HEK293 (cell line): ENCODE results near the gene FRMPD2.

Experiments used
- CTCF ChIA-PET: fragments of 350-600 bp; formaldehyde crosslinking; extraction: SDS; loops from one replicate; lab custom pipeline; 2021; ENCODE audit warnings: antibody characterized with exemption; lab: Yijun Ruan, JAX
- POLR2A ChIA-PET: fragments of 300-600 bp; formaldehyde crosslinking; extraction: SDS; loops from one replicate; lab custom pipeline; 2020; ENCODE audit warnings: antibody characterized with exemption, inconsistent platforms; lab: Yijun Ruan, JAX
- H3K27ac ChIP-seq: fragments of 200-500 bp; sonication (Bioruptor generic); 2 replicates; pipeline ENCODE4 v1.5.1; 2014; ENCODE audit warnings: low read depth, low read length, control low read depth, inconsistent platforms; ENCODE audit errors: extremely low read depth
- H3K36me3 ChIP-seq, 2 experiments: fragments of 200-500 bp in 1 of 2; sonication (Bioruptor generic) in 1 of 2; 1 replicate in 1 of 2; 2 replicates in 1 of 2; pipeline ENCODE4 v1.5.1; 2014 to 2017; ENCODE audit warnings: inconsistent platforms in 2 of 2, low read length in 2 of 2; ENCODE audit not compliant: control insufficient read depth in 2 of 2, insufficient read depth in 1 of 2
- H3K4me1 ChIP-seq: fragments of 200-500 bp; sonication (Bioruptor generic); 2 replicates; pipeline ENCODE4 v1.5.1; 2014; ENCODE audit warnings: mild to moderate bottlenecking, low read length, inconsistent platforms; ENCODE audit not compliant: control insufficient read depth, insufficient read depth
- H3K4me3 ChIP-seq: 2 replicates; pipeline ENCODE4 v1.5.1; 2011; ENCODE audit warnings: low read depth, mild to moderate bottlenecking, control low read depth, low read length, moderate library complexity
- H3K9me3 ChIP-seq: fragments of 200-500 bp; sonication (Bioruptor generic); 2 replicates; pipeline ENCODE4 v1.5.1; 2014; ENCODE audit warnings: low read depth, low read length, inconsistent platforms; ENCODE audit not compliant: control insufficient read depth, insufficient read depth
- BCL11B ChIP-seq: fragments of 450-650 bp; formaldehyde crosslinking; IDR thresholded peaks from 2 replicates; pipeline ENCODE4 v1.5.1; 2016; ENCODE audit warnings: low read depth, missing biosample characterization, missing genetic modification characterization
- EGR2 ChIP-seq: fragments of 450-650 bp; formaldehyde crosslinking; IDR thresholded peaks from 2 replicates; pipeline ENCODE4 v1.5.1; 2016; ENCODE audit warnings: low read depth, missing biosample characterization, missing genetic modification characterization
- HOXA7 ChIP-seq: sonication (generic); formaldehyde crosslinking; IDR thresholded peaks from 2 replicates; pipeline ENCODE4 v1.8.1; 2022; ENCODE audit warnings: missing genetic modification reagents, borderline replicate concordance
- KLF1 ChIP-seq: fragments of 450-650 bp; formaldehyde crosslinking; IDR thresholded peaks from 2 replicates; pipeline ENCODE4 v1.5.1; 2016; ENCODE audit warnings: missing biosample characterization, missing genetic modification characterization
- KLF10 ChIP-seq: fragments of 450-650 bp; IDR thresholded peaks from 2 replicates; pipeline ENCODE4 v1.5.1; 2018; ENCODE audit warnings: missing biosample characterization, mild to moderate bottlenecking, missing genetic modification characterization
- KLF8 ChIP-seq: fragments of 450-650 bp; formaldehyde crosslinking; IDR thresholded peaks from 2 replicates; pipeline ENCODE4 v1.5.1; 2016; ENCODE audit warnings: missing biosample characterization, missing genetic modification characterization
- KLF9 ChIP-seq: fragments of 450-650 bp; formaldehyde crosslinking; IDR thresholded peaks from 2 replicates; pipeline ENCODE4 v1.5.1; 2016; ENCODE audit warnings: missing biosample characterization, missing genetic modification characterization, low read depth
- OVOL3 ChIP-seq: fragments of 450-650 bp; formaldehyde crosslinking; IDR thresholded peaks from 2 replicates; pipeline ENCODE4 v1.5.1; 2016; ENCODE audit warnings: missing biosample characterization, missing genetic modification characterization
- SP2 ChIP-seq: fragments of 450-650 bp; formaldehyde crosslinking; IDR thresholded peaks from 2 replicates; pipeline ENCODE4 v1.5.1; 2016; ENCODE audit warnings: missing biosample characterization, missing genetic modification characterization
- SP3 ChIP-seq: fragments of 450-650 bp; formaldehyde crosslinking; IDR thresholded peaks from 2 replicates; pipeline ENCODE4 v1.5.1; 2016; ENCODE audit warnings: missing biosample characterization, missing genetic modification characterization
- ZEB2 ChIP-seq: fragments of 450-650 bp; formaldehyde crosslinking; IDR thresholded peaks from 2 replicates; pipeline ENCODE4 v1.5.1; 2016; ENCODE audit warnings: missing biosample characterization, missing genetic modification characterization
- ZFHX2 ChIP-seq: fragments of 450-650 bp; formaldehyde crosslinking; conservative IDR thresholded peaks from 2 replicates; pipeline ENCODE4 v1.5.1; 2016; ENCODE audit warnings: missing biosample characterization, missing genetic modification characterization
- ZNF174 ChIP-seq: fragments of 450-650 bp; formaldehyde crosslinking; IDR thresholded peaks from 2 replicates; pipeline ENCODE4 v1.5.0; 2017; ENCODE audit warnings: missing biosample characterization, mild to moderate bottlenecking, missing genetic modification characterization
- ZNF223 ChIP-seq: fragments of 450-650 bp; formaldehyde crosslinking; IDR thresholded peaks from 2 replicates; pipeline ENCODE4 v1.5.1; 2016; ENCODE audit warnings: missing biosample characterization, missing genetic modification characterization
- ZNF335 ChIP-seq: fragments of 450-650 bp; formaldehyde crosslinking; conservative IDR thresholded peaks from 2 replicates; pipeline ENCODE4 v1.5.1; 2016; ENCODE audit warnings: missing biosample characterization, missing genetic modification characterization
- ZNF501 ChIP-seq: fragments of 450-650 bp; formaldehyde crosslinking; IDR thresholded peaks from 2 replicates; pipeline ENCODE4 v1.5.1; 2016; ENCODE audit warnings: missing biosample characterization, missing genetic modification characterization
- ZNF521 ChIP-seq: fragments of 450-650 bp; formaldehyde crosslinking; IDR thresholded peaks from 2 replicates; pipeline ENCODE4 v1.5.1; 2017; ENCODE audit warnings: missing biosample characterization, mild to moderate bottlenecking, missing genetic modification characterization
- ZNF561 ChIP-seq: fragments of 450-650 bp; IDR thresholded peaks from 2 replicates; pipeline ENCODE4 v1.5.1; 2018; ENCODE audit warnings: missing biosample characterization, missing genetic modification characterization, borderline replicate concordance
- ZNF624 ChIP-seq: fragments of 450-650 bp; formaldehyde crosslinking; IDR thresholded peaks from 2 replicates; pipeline ENCODE4 v1.5.1; 2017; ENCODE audit warnings: missing biosample characterization, missing genetic modification characterization
- ZNF76 ChIP-seq: fragments of 450-650 bp; formaldehyde crosslinking; IDR thresholded peaks from 2 replicates; pipeline ENCODE4; 2016; ENCODE audit warnings: low read depth, missing biosample characterization, missing genetic modification characterization, borderline replicate concordance
- ZSCAN30 ChIP-seq: fragments of 450-650 bp; IDR thresholded peaks from 2 replicates; pipeline ENCODE4 v1.5.1; 2018; ENCODE audit warnings: missing biosample characterization, mild to moderate bottlenecking, missing genetic modification characterization, moderate library complexity
- ZXDB ChIP-seq: fragments of 450-650 bp; formaldehyde crosslinking; IDR thresholded peaks from 2 replicates; pipeline ENCODE4 v1.5.1; 2016; ENCODE audit warnings: missing biosample characterization, missing genetic modification characterization
- TF ChIP-seq, protein P1 (sequence below): fragments of 450-650 bp; formaldehyde crosslinking; optimal IDR thresholded peaks from 2 replicates; pipeline ENCODE3; 2016; ENCODE audit warnings: missing biosample characterization, mild to moderate bottlenecking, missing genetic modification characterization
- TF ChIP-seq, protein P2 (sequence below): fragments of 450-650 bp; formaldehyde crosslinking; IDR thresholded peaks from 2 replicates; pipeline ENCODE4 v1.5.1; 2016; ENCODE audit warnings: missing biosample characterization, missing genetic modification characterization
- TF ChIP-seq, protein P3 (sequence below): fragments of 450-650 bp; formaldehyde crosslinking; IDR thresholded peaks from 2 replicates; pipeline ENCODE4 v1.5.1; 2016; ENCODE audit warnings: missing biosample characterization, missing genetic modification characterization
- TF ChIP-seq, protein P4 (sequence below): fragments of 450-650 bp; formaldehyde crosslinking; IDR thresholded peaks from 2 replicates; pipeline ENCODE4 v1.5.1; 2017; ENCODE audit warnings: missing biosample characterization, missing genetic modification characterization

The FRMPD2 gene

DNA sequence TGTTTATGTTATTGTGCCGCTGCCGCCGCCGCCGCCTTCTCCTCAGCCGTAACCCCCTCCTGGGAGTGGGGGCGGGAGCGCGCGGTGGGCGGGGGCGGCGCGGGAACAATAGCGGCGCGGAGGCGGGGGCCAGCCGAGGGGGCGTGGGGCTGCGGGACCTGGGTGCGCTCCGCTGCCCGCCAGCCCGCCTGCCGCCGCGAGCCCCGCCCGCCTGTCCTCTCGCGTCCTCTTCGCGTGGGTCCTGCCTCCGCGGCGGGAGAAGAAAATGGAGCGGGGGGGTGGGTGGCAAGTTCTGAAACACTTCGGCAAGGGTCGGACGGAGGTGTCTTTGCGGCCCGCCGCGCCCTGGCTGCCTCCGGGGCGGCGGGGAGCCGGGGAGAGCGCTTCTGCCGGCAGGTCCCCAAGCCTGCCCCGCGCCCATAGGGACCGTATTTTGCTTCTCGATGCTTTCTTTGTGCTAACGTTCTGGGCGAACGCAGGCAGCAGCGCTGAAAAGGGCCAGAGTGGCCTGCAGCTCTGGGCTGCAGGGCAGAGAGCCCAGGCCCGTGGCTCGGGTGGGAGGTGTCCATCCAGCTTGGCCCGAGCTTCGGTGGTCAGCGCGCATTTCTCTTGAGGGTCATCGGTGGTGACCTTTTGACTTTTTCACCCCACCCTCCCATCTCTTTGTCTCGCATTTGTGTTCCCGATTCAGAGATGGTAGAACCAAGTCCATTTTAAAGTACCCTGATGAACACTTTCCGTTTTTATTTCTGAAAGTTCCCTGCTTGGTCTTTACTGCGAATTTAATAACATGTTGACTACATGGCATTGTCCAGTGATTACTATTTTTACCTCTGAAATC lies 32.6 kb upstream of the FRMPD2 start (continued):
- peak; percentile 21; the same call in 1 of the 2 replicates for TF ChIP-seq KLF1
- 0 out of 2 replicates have a peak, but pooled peaks have one; percentile 42 for TF ChIP-seq SP3 (tag by site-specific recombination)
- TF ChIP-seq KLF8 (tag by site-specific recombination), result no peak
- TF ChIP-seq ZNF76 (tag by site-specific recombination), result no peak
- peak; percentile 88 for TF ChIP-seq ZNF335 (tag by site-specific recombination)
- 0 out of 2 replicates have a peak, but pooled peaks have one; percentile 14 for TF ChIP-seq ZSCAN30 (tag by site-specific recombination)
- no peak for TF ChIP-seq ZNF521
- no peak for TF ChIP-seq ZNF561
- TF ChIP-seq ZNF223, result no peak
- peak; percentile 42 for TF ChIP-seq EGR2 (tag by site-specific recombination)
- TF ChIP-seq, protein P1, sequence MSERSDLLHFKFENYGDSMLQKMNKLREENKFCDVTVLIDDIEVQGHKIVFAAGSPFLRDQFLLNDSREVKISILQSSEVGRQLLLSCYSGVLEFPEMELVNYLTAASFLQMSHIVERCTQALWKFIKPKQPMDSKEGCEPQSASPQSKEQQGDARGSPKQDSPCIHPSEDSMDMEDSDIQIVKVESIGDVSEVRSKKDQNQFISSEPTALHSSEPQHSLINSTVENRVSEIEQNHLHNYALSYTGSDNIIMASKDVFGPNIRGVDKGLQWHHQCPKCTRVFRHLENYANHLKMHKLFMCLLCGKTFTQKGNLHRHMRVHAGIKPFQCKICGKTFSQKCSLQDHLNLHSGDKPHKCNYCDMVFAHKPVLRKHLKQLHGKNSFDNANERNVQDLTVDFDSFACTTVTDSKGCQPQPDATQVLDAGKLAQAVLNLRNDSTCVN (tag by site-specific recombination), result peak; percentile 11
- no peak for TF ChIP-seq OVOL3 (tag by site-specific recombination)
- peak; percentile 71 for TF ChIP-seq ZFHX2
- no peak for TF ChIP-seq HOXA7
- TF ChIP-seq, all 188 proteins: peak for 15

DNA sequence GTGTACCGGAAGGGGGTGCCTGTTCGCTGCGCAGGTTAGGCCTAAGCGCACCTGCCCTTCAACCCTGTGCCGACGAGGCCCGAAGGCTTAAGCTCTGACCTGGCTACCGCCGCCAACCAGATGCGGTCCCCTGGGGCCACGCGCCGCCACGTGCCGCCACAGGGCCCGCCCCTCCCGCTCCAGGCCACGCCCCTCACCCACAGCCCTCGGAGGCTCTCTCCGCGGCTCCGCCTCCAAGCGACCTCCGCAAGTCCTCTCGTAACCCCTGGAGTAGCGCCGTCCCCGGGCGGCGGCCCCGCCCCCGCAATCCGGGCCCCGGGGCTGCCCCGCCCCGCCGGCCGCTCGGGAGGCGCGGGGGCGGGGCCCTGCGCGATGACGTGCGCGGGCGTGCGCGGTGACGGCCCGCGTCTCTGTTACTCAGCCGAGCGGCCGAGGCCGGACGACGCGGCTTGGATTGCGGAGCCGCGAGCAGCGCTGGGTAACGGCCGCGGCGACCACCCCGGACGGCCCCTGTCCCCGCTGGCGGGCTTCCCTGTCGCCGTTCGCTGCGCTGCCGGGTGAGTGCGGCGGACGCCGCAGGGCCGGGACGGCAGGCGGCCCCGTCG lies 31.9 kb upstream of the FRMPD2 start, which contains the start of gene MAPK8:
Gene MAPK8, plus strand, starts transcription at position 413 of the 605 bp plus-strand sequence. CDS start 94,984 bp downstream, outside the sequence.
- H3K9me3 ChIP-seq, result no peaks in the 10 kb centered on the region
- POLR2A ChIA-PET, result interaction anchor here (1.1 kb wide), 1 partner anchor 8 kb away, joined by 3 read pairs; no protein-coding TSS in a partner anchor
- TF ChIP-seq, protein P2, sequence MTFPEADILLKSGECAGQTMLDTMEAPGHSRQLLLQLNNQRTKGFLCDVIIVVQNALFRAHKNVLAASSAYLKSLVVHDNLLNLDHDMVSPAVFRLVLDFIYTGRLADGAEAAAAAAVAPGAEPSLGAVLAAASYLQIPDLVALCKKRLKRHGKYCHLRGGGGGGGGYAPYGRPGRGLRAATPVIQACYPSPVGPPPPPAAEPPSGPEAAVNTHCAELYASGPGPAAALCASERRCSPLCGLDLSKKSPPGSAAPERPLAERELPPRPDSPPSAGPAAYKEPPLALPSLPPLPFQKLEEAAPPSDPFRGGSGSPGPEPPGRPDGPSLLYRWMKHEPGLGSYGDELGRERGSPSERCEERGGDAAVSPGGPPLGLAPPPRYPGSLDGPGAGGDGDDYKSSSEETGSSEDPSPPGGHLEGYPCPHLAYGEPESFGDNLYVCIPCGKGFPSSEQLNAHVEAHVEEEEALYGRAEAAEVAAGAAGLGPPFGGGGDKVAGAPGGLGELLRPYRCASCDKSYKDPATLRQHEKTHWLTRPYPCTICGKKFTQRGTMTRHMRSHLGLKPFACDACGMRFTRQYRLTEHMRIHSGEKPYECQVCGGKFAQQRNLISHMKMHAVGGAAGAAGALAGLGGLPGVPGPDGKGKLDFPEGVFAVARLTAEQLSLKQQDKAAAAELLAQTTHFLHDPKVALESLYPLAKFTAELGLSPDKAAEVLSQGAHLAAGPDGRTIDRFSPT, result peak; percentile 48; the same call in 1 of the 2 replicates
- TF ChIP-seq ZNF624, result no peak
- TF ChIP-seq ZEB2, result peak; percentile 78
- TF ChIP-seq EGR2 (tag by site-specific recombination), result 0 out of 2 replicates have a peak, but pooled peaks have one; percentile 5
- TF ChIP-seq BCL11B (tag by site-specific recombination), result peak; percentile 53; the same call in 1 of the 2 replicates
- peak; percentile 49 for TF ChIP-seq ZXDB (tag by site-specific recombination)
- peak; percentile 34; the same call in 1 of the 2 replicates for TF ChIP-seq ZNF501 (tag by site-specific recombination)
- peak; percentile 79 for TF ChIP-seq SP3 (tag by site-specific recombination)
- TF ChIP-seq, protein P1 (tag by site-specific recombination), result peak; percentile 77
- TF ChIP-seq ZNF174, result no peak
- 0 out of 2 replicates have a peak, but pooled peaks have one; percentile 31 for TF ChIP-seq KLF8 (tag by site-specific recombination)
- TF ChIP-seq, protein P3, sequence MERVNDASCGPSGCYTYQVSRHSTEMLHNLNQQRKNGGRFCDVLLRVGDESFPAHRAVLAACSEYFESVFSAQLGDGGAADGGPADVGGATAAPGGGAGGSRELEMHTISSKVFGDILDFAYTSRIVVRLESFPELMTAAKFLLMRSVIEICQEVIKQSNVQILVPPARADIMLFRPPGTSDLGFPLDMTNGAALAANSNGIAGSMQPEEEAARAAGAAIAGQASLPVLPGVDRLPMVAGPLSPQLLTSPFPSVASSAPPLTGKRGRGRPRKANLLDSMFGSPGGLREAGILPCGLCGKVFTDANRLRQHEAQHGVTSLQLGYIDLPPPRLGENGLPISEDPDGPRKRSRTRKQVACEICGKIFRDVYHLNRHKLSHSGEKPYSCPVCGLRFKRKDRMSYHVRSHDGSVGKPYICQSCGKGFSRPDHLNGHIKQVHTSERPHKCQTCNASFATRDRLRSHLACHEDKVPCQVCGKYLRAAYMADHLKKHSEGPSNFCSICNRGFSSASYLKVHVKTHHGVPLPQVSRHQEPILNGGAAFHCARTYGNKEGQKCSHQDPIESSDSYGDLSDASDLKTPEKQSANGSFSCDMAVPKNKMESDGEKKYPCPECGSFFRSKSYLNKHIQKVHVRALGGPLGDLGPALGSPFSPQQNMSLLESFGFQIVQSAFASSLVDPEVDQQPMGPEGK, result peak; percentile 60
- TF ChIP-seq, protein P4, sequence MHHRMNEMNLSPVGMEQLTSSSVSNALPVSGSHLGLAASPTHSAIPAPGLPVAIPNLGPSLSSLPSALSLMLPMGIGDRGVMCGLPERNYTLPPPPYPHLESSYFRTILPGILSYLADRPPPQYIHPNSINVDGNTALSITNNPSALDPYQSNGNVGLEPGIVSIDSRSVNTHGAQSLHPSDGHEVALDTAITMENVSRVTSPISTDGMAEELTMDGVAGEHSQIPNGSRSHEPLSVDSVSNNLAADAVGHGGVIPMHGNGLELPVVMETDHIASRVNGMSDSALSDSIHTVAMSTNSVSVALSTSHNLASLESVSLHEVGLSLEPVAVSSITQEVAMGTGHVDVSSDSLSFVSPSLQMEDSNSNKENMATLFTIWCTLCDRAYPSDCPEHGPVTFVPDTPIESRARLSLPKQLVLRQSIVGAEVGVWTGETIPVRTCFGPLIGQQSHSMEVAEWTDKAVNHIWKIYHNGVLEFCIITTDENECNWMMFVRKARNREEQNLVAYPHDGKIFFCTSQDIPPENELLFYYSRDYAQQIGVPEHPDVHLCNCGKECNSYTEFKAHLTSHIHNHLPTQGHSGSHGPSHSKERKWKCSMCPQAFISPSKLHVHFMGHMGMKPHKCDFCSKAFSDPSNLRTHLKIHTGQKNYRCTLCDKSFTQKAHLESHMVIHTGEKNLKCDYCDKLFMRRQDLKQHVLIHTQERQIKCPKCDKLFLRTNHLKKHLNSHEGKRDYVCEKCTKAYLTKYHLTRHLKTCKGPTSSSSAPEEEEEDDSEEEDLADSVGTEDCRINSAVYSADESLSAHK (tag by site-specific recombination), result peak; percentile 42; the same call in 1 of the 2 replicates
- peak; percentile 62 for TF ChIP-seq SP2 (tag by site-specific recombination)
- TF ChIP-seq KLF10 (tag by site-specific recombination), result peak; percentile 62
- TF ChIP-seq KLF1, result peak; percentile 83
- TF ChIP-seq KLF9 (tag by site-specific recombination), result peak; percentile 82

More for the DNA sequence above, 31.9 kb upstream of the FRMPD2 start, which contains the start of gene MAPK8:
- H3K36me3 ChIP-seq, result no peaks in the 10 kb centered on the region
- peak within 1 kb of the TSS; percentile 82 for H3K27ac ChIP-seq
- H3K4me3 ChIP-seq, result peak within 1 kb of the TSS; percentile 49
- peaks cover 9% of the 10 kb centered on the region; the same call in 1 of the 2 replicates for H3K4me1 ChIP-seq
- CTCF ChIA-PET, result no interaction called here
